AG09319 (cell line): ENCODE data around the gene DMD.

ENCODE experiments used
- DNase-seq: peaks from one replicate; pipeline ENCODE4 v3.0.0-alpha.2; 2010; ENCODE audit warnings: low read depth; ENCODE audit errors: extremely low read depth
- TF ChIP-seq, protein P1 (sequence below): IDR thresholded peaks from 2 replicates; pipeline ENCODE4 v1.5.1; 2011; ENCODE audit warnings: low read depth, mild to moderate bottlenecking, inconsistent platforms, low read length, moderate library complexity

Gene DMD

DNA sequence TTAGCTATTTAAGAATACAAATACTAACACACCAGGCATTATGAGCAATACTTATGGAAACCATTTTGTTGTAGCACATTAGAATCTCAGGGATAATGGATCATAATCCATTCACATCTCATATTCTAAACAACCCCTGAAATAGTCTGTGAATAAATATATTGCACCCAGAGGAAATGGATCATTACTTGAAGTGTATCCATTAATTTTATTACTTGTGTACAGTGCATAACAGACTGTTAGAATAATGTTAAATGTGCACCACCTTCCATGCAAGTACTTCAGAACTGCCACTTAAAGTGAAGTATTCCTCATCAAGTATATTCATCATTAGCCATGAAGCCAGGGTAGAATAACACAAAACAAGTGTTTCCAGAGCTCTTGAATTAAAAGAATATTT is 715.5 kb downstream of the DMD start:
- TF ChIP-seq, protein P1, sequence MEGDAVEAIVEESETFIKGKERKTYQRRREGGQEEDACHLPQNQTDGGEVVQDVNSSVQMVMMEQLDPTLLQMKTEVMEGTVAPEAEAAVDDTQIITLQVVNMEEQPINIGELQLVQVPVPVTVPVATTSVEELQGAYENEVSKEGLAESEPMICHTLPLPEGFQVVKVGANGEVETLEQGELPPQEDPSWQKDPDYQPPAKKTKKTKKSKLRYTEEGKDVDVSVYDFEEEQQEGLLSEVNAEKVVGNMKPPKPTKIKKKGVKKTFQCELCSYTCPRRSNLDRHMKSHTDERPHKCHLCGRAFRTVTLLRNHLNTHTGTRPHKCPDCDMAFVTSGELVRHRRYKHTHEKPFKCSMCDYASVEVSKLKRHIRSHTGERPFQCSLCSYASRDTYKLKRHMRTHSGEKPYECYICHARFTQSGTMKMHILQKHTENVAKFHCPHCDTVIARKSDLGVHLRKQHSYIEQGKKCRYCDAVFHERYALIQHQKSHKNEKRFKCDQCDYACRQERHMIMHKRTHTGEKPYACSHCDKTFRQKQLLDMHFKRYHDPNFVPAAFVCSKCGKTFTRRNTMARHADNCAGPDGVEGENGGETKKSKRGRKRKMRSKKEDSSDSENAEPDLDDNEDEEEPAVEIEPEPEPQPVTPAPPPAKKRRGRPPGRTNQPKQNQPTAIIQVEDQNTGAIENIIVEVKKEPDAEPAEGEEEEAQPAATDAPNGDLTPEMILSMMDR, result no peak
- DNase-seq, result no peak

DNA sequence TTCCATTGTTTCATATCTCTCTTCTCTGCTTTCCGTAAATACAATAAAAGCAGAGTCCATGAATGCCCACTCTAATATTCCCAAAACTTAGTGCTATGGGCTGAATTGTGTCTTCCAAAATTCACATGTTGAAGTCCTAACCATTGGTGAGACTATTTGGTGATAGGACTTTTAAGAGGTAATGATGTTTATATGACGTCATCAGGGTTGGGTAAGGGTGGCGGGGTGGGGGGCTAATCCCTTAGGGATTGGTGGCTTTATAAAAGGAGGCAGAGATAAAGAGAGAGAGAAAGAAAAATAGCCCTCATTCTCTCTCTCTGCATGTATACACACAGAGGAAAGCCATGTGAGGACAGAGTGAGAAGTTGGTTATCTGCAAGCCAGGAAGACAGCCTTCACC is 722.2 kb downstream of the DMD start:
- TF ChIP-seq, protein P1, result no peak
- DNase-seq, result no peak

DNA sequence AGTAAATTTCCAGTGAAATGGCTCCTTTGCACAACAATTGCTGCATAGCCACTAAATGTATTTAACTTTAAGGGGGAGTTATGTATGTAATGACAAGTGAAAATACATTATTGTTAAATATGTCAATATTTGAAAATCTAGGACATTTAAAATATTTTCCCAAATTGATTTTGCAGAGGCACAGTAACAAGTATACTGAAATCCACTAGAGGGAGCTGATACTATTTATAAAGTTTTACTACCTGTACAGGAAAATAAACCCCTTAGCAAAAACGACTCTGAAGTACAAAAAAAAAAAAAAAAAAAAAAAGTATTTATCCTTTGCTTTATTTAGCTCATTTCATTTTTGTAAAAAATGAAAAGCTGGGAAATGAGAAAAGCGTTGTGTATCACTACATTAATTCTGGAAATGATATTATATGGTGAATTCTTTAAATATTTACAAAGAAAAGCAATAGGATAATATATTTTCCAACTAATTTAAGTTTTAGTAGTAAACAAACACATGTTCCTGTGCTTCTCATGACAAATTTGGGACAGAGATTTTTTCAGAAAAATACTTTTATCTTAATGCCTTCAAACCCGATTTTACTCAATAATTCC is 727.7 kb downstream of the DMD start:
- no peak for DNase-seq

DNA sequence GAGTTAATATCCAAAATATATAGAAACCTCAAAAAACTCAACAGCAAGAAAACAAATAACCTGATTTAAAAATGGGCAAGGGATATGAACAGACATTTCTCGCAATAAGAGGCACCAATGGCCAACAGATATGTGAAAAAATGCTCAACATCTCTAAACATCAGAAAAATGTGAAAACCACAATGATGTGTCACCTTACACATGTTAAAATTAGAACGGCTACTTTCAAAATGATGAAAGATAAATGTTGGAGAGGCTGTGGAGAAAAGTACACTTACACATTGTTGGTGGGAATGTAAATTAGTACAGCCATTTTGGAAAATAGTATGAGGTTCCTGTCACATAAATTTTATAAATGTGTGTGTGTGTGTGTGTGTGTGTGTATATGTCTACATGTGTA is 731.3 kb downstream of the DMD start:
- no peak for DNase-seq
- TF ChIP-seq, protein P1, result no peak

More for the DNA sequence above, 727.7 kb downstream of the DMD start:
- TF ChIP-seq, protein P1, result peak; percentile 7

DNA sequence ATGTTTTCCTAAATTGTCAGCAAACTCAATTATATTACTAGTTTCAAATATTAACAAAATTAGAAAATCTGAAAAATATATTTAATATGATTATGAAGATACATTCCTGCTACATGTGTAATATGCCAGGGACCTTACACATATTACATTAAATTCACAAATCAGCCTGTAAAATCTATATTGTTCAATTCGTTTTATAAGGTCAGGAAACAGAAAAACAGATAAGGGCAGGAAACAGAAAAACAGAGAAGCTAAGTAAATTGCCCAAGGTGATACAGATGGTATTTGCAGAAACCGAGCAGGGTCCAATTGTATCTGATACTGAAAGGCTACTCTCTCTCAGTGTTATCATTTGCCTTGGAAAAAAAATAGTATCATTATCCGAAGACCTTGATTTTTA is 739.0 kb downstream of the DMD start:
- TF ChIP-seq, protein P1, result no peak
- DNase-seq, result no peak

DNA sequence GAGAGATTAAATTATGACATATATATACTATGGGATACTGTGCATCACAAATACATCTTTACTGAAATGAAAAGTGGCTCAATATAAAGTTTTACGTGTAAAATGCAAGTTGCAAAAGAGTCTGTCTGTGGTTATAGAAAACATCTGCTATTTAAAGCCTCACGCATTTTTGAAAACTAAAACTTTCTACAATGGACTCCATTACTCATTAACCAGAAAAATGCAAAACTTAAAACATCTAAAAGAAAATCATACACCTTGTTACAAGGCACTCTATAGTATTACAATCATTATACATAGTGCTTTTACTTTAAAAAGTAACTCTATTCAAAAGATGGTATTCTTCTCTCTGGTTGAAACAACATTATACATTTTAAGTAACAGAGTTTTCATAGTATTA is 755.6 kb downstream of the DMD start:
- DNase-seq, result no peak
- TF ChIP-seq, protein P1, result no peak

DNA sequence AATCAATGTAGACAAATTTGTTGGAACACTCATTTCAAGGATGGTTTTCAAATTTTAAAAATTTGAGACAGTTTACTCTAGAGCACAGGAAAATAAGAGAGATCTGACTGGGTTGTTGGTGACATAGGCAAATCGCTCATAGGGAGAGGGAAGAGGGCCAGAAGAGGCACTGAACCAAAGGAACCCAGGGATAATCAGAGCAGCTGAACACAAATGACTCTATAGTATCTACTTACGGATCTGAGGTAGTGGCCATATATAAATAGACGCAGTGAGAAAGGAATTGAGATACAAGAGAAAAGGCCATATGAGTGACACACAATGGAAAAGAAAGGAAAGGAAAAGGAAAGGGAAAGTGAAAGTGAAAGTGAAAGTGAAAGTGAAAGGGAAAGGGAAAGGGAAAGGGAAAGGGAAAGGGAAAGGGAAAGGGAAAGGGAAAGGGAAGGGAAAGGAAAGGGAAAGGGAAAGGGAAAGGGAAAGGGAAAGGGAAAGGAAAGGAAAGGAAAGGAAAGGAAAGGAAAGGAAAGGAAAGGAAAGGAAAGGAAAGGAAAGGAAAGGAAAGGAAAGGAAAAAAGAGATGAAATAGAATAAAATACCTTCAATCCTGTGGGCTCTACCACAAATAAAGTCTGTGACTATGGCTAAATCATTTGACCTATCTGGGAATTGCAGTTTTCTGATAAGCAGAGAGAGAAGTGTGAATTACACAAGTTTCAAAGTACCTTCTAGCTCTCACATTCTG is 759.2 kb downstream of the DMD start:
- TF ChIP-seq, protein P1, result no peak
- DNase-seq, result no peak
